H1 (cell line): ENCODE results near the gene MGAT5. TPM values are rescaled to one million over a fixed set of nuclear protein-coding genes. Genes with fewer than 3 reads are reported as not detected.

Experiments
- CTCF ChIA-PET: fragments of 300-600 bp; sonication (Branson Sonifier 250); formaldehyde crosslinking; loops from one replicate; lab custom pipeline; 2021; ENCODE audit not compliant: partially characterized antibody; lab: Charles Lee
- POLR2A ChIA-PET: fragments of 300-600 bp; sonication (Branson Sonifier 250); formaldehyde crosslinking; loops from one replicate; lab custom pipeline; 2021; ENCODE audit warnings: inconsistent platforms; ENCODE audit not compliant: partially characterized antibody; lab: Charles Lee
- DNase-seq, 2 experiments: peaks; one replicate each; pipeline versions ENCODE4 v3.0.0 to v3.0.0-alpha.2; 2010 to 2022; ENCODE audit warnings: low spot score in 2 of 2, low read depth in 1 of 2, mixed read lengths in 1 of 2
- FAIRE-seq: peaks from 2 replicates; lab custom pipeline; 2011; peaks lifted over from hg19 to GRCh38; lab: Jason Lieb, UNC
- H2AFZ ChIP-seq: 2 replicates; pipeline ENCODE4 v1.8.1; 2012; ENCODE audit warnings: low read length, inconsistent platforms
- H2AK5ac ChIP-seq: 2 replicates; pipeline ENCODE4 v1.6.1; 2013; ENCODE audit warnings: low read depth, low read length
- H2BK120ac ChIP-seq: replicated peaks from 2 replicates; pipeline ENCODE3; 2013; ENCODE audit warnings: low read depth, low read length, inconsistent platforms
- H2BK12ac ChIP-seq: 2 replicates; pipeline ENCODE4 v1.6.1; 2013; ENCODE audit warnings: low read depth, low read length
- H2BK15ac ChIP-seq: 2 replicates; pipeline ENCODE4 v1.6.1; 2013; ENCODE audit warnings: low read length
- H2BK20ac ChIP-seq: 2 replicates; pipeline ENCODE4 v1.6.1; 2013; ENCODE audit warnings: low read length
- H2BK5ac ChIP-seq: 2 replicates; pipeline ENCODE4 v1.6.1; 2013; ENCODE audit warnings: low read depth, low read length
- H3K14ac ChIP-seq: 2 replicates; pipeline ENCODE4 v1.6.1; 2013; ENCODE audit warnings: inconsistent platforms; ENCODE audit not compliant: insufficient read length
- H3K18ac ChIP-seq: 2 replicates; pipeline ENCODE4 v1.6.1; 2013; ENCODE audit warnings: low read length; ENCODE audit errors: extremely low read depth
- H3K23ac ChIP-seq: 2 replicates; pipeline ENCODE4 v1.6.1; 2013; ENCODE audit warnings: inconsistent platforms; ENCODE audit not compliant: insufficient read length
- H3K23me2 ChIP-seq: 2 replicates; pipeline ENCODE4 v1.6.1; 2013; ENCODE audit warnings: low read depth, low read length
- H3K27ac ChIP-seq: 2 replicates; pipeline ENCODE4 v1.6.1; 2011; ENCODE audit warnings: low read depth, low read length, inconsistent platforms
- H3K27me3 ChIP-seq, 4 experiments: replicated peaks in 1 of 4; 1 replicate in 1 of 4; 2 replicates in 3 of 4; pipeline versions ENCODE4 v1.6.1 to v1.8.1; 2011 to 2013; ENCODE audit warnings: low read length in 3 of 4, mild to moderate bottlenecking in 3 of 4, inconsistent platforms in 2 of 4, mixed read lengths in 2 of 4, moderate library complexity in 1 of 4; ENCODE audit not compliant: control insufficient read depth in 3 of 4, insufficient read depth in 3 of 4; ENCODE audit errors: extremely low read depth in 1 of 4
- H3K36me3 ChIP-seq, 4 experiments: 2 replicates each; pipeline versions ENCODE4 v1.6.1 to v1.8.1; 2011 to 2013; ENCODE audit warnings: mild to moderate bottlenecking in 4 of 4, low read length in 3 of 4, moderate library complexity in 2 of 4, control low read depth in 1 of 4, inconsistent platforms in 1 of 4; ENCODE audit not compliant: insufficient read depth in 4 of 4, control insufficient read depth in 2 of 4
- H3K4ac ChIP-seq: replicated peaks from 2 replicates; pipeline ENCODE3; 2013; ENCODE audit warnings: low read length, low read depth, mixed read lengths, inconsistent platforms; ENCODE audit not compliant: insufficient read length
- H3K4me1 ChIP-seq, 4 experiments: replicated peaks in 1 of 4; 1 replicate in 1 of 4; 2 replicates in 3 of 4; pipeline versions ENCODE4 v1.6.1 to v1.8.1; 2011 to 2013; ENCODE audit warnings: low read length in 3 of 4, inconsistent platforms in 2 of 4, mixed read lengths in 1 of 4; ENCODE audit not compliant: insufficient read depth in 4 of 4, control insufficient read depth in 3 of 4
- H3K4me2 ChIP-seq, 2 experiments: 2 replicates each; pipeline versions ENCODE4 v1.6.1 to v1.8.1; 2011 to 2013; ENCODE audit warnings: low read depth in 2 of 2, low read length in 2 of 2, control low read depth in 1 of 2, inconsistent platforms in 1 of 2, mild to moderate bottlenecking in 1 of 2; ENCODE audit not compliant: insufficient read depth in 1 of 2
- H3K4me3 ChIP-seq, 4 experiments: fragments of 200-600, 300-600 bp in 1 of 4; sonication (generic), shearing (Covaris generic), sonication (Bioruptor Twin) in 1 of 4; 2 replicates each; pipeline versions ENCODE4 v1.5.1 to v1.8.1; 2011 to 2016; ENCODE audit warnings: low read length in 4 of 4, low read depth in 3 of 4, control low read depth in 2 of 4, inconsistent platforms in 2 of 4, mild to moderate bottlenecking in 2 of 4, mixed read lengths in 1 of 4, moderate library complexity in 1 of 4; ENCODE audit not compliant: insufficient read depth in 2 of 4; ENCODE audit errors: extremely low read depth in 1 of 4
- H3K56ac ChIP-seq: replicated peaks from 2 replicates; pipeline ENCODE3; 2013; ENCODE audit warnings: low read depth, mild to moderate bottlenecking, mixed read lengths, low read length, inconsistent platforms; ENCODE audit not compliant: insufficient read length
- H3K79me1 ChIP-seq: 2 replicates; pipeline ENCODE4 v1.6.1; 2013; ENCODE audit warnings: low read depth, low read length, control low read depth
- H3K79me2 ChIP-seq, 2 experiments: 2 replicates each; pipeline versions ENCODE4 v1.6.1 to v1.8.1; 2012 to 2013; ENCODE audit warnings: low read length in 2 of 2, mild to moderate bottlenecking in 2 of 2, inconsistent platforms in 1 of 2; ENCODE audit not compliant: insufficient read depth in 2 of 2, control insufficient read depth in 1 of 2
- H3K9ac ChIP-seq, 4 experiments: replicated peaks in 1 of 4; 1 replicate in 1 of 4; 2 replicates in 3 of 4; pipeline versions ENCODE4 v1.6.1 to v1.8.1; 2011 to 2013; ENCODE audit warnings: low read depth in 3 of 4, low read length in 3 of 4, control low read depth in 2 of 4, mild to moderate bottlenecking in 2 of 4, moderate library complexity in 2 of 4, inconsistent platforms in 1 of 4; ENCODE audit errors: extremely low read depth in 1 of 4
- H3K9me3 ChIP-seq, 2 experiments: 2 replicates each; pipeline versions ENCODE4 v1.6.1 to v1.8.1; 2012 to 2013; ENCODE audit warnings: mild to moderate bottlenecking in 2 of 2, moderate library complexity in 2 of 2, control low read depth in 1 of 2, inconsistent platforms in 1 of 2, low read depth in 1 of 2, low read length in 1 of 2, mixed read lengths in 1 of 2; ENCODE audit not compliant: insufficient read depth in 2 of 2
- H4K20me1 ChIP-seq, 2 experiments: replicated peaks in 1 of 2; 2 replicates each; pipeline versions ENCODE3 to v1.8.1; 2011 to 2013; ENCODE audit warnings: inconsistent platforms in 2 of 2, low read length in 2 of 2, mild to moderate bottlenecking in 1 of 2; ENCODE audit not compliant: insufficient read depth in 2 of 2, control insufficient read depth in 1 of 2
- H4K5ac ChIP-seq: 2 replicates; pipeline ENCODE4 v1.6.1; 2013; ENCODE audit warnings: low read length, low read depth, mixed read lengths, inconsistent platforms; ENCODE audit not compliant: insufficient read length
- H4K8ac ChIP-seq: 2 replicates; pipeline ENCODE4 v1.8.0; 2013; ENCODE audit warnings: mild to moderate bottlenecking, moderate library complexity, low read length, inconsistent platforms; ENCODE audit not compliant: insufficient read depth; ENCODE audit errors: extremely low read depth
- H4K91ac ChIP-seq: replicated peaks from 2 replicates; pipeline ENCODE3; 2013; ENCODE audit warnings: low read length, mixed read lengths, inconsistent platforms; ENCODE audit not compliant: insufficient read length
- CBX5 ChIP-seq: fragments of 300-800, 300-1000 bp; sonication (generic); IDR thresholded peaks from 2 replicates; pipeline ENCODE4 v1.7.1; 2016; ENCODE audit warnings: antibody characterized with exemption, low read length, low read depth
- CREB1 ChIP-seq: IDR thresholded peaks from 2 replicates; pipeline ENCODE4 v1.6.1; 2012; ENCODE audit warnings: inconsistent platforms
- CTBP2 ChIP-seq: IDR thresholded peaks from 2 replicates; pipeline ENCODE4 v1.7.0; 2011; ENCODE audit warnings: borderline replicate concordance, mild to moderate bottlenecking, moderate library complexity, mixed read lengths, low read length; ENCODE audit not compliant: insufficient read depth, insufficient read length
- EP300 ChIP-seq, 2 experiments: IDR thresholded peaks; 1 replicate in 1 of 2; 2 replicates in 1 of 2; pipeline ENCODE4 v1.6.1; 2011 to 2012; ENCODE audit warnings: low read depth in 2 of 2, low read length in 2 of 2, mild to moderate bottlenecking in 2 of 2, borderline replicate concordance in 1 of 2, inconsistent platforms in 1 of 2, moderate library complexity in 1 of 2
- JUND ChIP-seq: IDR thresholded peaks from 2 replicates; pipeline ENCODE4 v1.6.1; 2011; ENCODE audit warnings: mild to moderate bottlenecking, improper control_type of control experiment, low read length
- POU5F1 ChIP-seq: IDR thresholded peaks from 2 replicates; pipeline ENCODE4 v1.6.1; 2011; ENCODE audit warnings: low read depth, mild to moderate bottlenecking, low read length, moderate library complexity
- RBBP5 ChIP-seq: IDR thresholded peaks from 2 replicates; pipeline ENCODE4 v1.7.1; 2012; ENCODE audit warnings: low read depth, mild to moderate bottlenecking, inconsistent platforms, low read length, moderate library complexity, borderline replicate concordance
- RFX5 ChIP-seq: IDR thresholded peaks from 2 replicates; pipeline ENCODE4 v1.6.1; 2011; ENCODE audit warnings: low read depth, low read length, improper control_type of control experiment, borderline replicate concordance
- SAP30 ChIP-seq: fragments of 300-600 bp; sonication (generic); IDR thresholded peaks from 2 replicates; pipeline ENCODE4 v1.7.1; 2012; ENCODE audit warnings: low read length, moderate library complexity, mild to moderate bottlenecking, inconsistent platforms; ENCODE audit not compliant: insufficient read depth, insufficient replicate concordance
- TBP ChIP-seq: IDR thresholded peaks from 2 replicates; pipeline ENCODE4 v1.6.1; 2011; ENCODE audit warnings: low read depth, low read length, improper control_type of control experiment
- WGBS, 2 experiments: shearing (Covaris generic) in 1 of 2; methylation state at CpG; one replicate each; pipeline versions ENCODE4 v1.1.6 to v1.1.7; 2013 to 2015; ENCODE audit warnings: low lambda C conversion rate in 2 of 2, mixed read lengths in 2 of 2, inconsistent platforms in 1 of 2, low coverage in 1 of 2, missing lambda C conversion rate in 1 of 2; ENCODE audit not compliant: insufficient replicate concordance in 2 of 2, insufficient coverage in 1 of 2, insufficient read length in 1 of 2; ENCODE audit errors: extremely low coverage in 1 of 2, missing lambda C conversion rate in 1 of 2; 5-methylcytosine and 5-hydroxymethylcytosine counted together
- polyA plus RNA-seq, 7 experiments: library from polyadenylated mRNA; depleted of rRNA in 3 of 7; stranded (reverse) in 5 of 7; unstranded in 2 of 7; fragments of >200 nt in 5 of 7; fragments of 200-250 nt in 2 of 7; gene quantifications; 1 replicate in 5 of 7; 2 replicates in 1 of 7; 4 replicates in 1 of 7; pipeline versions ENCODE4 v1.2.1 to v1.2.3, GENCODE V29; 2011 to 2013; ENCODE audit warnings: missing spikeins in 2 of 7, mixed read lengths in 2 of 7
- total RNA-seq: library from RNA; stranded (reverse); fragmentation: NEBNext Ultra II Directional; extraction: Animal tissue kit (Norgen Biotek cat#: 25700); gene quantifications from 2 replicates; pipeline ENCODE4 v1.2.1, GENCODE V29; 2021

The MGAT5 gene
- total and polyA plus RNA-seq, 2 of the 8 experiments (the other 6 are each of a cell fraction or from before 2014, with no cell fraction given) = 11.2 to 49.2 TPM

DNA sequence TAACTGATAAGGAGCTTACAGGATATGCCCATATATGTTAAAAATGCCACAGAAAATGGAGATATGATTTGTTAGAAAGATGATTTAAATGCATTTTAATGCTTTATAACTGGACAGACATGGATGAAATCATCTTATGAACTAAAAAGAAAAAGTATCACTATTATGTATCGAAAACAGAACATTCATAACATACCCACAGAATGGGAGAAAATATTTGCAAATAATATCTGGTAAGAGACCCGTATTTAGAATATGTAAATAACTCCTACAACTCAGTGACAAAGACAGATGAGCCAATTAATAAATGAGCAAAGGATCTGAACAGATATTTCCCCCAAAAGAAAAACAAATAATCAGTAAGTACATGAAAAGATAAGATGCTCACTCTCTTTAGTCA is 24.3 kb upstream of the MGAT5 start:
- no peak overlapping the region for H3K18ac ChIP-seq
- H3K4ac ChIP-seq = no peak overlapping the region
- H3K79me2 ChIP-seq = peaks cover 3 to 74% of the 10 kb centered on the region in 2 experiments; a peak in 3 of 4 replicates
- H2BK15ac ChIP-seq = no peak overlapping the region
- CTCF ChIA-PET = interaction anchor here (1.3 to 5.0 kb wide), 12 partner anchors 9 to 221 kb away, joined by 3 to 43 read pairs (median 5); no protein-coding TSS in a partner anchor
- H2AFZ ChIP-seq = no peak overlapping the region
- no peak overlapping the region for H4K91ac ChIP-seq
- H3K14ac ChIP-seq = no peak overlapping the region
- DNase-seq = no peak
- no peaks in the 10 kb centered on the region; a peak in 1 of 7 replicates for H3K27me3 ChIP-seq
- peaks cover 5% of the 10 kb centered on the region; the same call in 1 of the 2 replicates for H3K79me1 ChIP-seq
- no peak overlapping the region for H2BK120ac ChIP-seq
- peaks cover 0 to 2% of the 10 kb centered on the region in 2 experiments for H4K20me1 ChIP-seq
- peaks cover 0 to 4% (median 0%) of the 10 kb centered on the region in 4 experiments; a peak in 2 of 8 replicates for H3K36me3 ChIP-seq
- no peak overlapping the region for H3K4me2 ChIP-seq
- H3K56ac ChIP-seq = no peak overlapping the region
- no peaks in the 10 kb centered on the region; the same call in 1 of the 2 replicates for H3K23me2 ChIP-seq
- no peak overlapping the region for H2BK5ac ChIP-seq
- no peak overlapping the region for H4K5ac ChIP-seq
- H3K4me3 ChIP-seq = no peak overlapping the region
- no peak overlapping the region for H2BK12ac ChIP-seq
- 91% methylated on average over 2 of the region's 2 CpGs; no CpG with 5 or more reads in 1 of the 2 experiments for WGBS, 2 experiments
- H3K9ac ChIP-seq = no peak overlapping the region
- no peak overlapping the region for H3K27ac ChIP-seq
- H2BK20ac ChIP-seq = no peak overlapping the region
- H2AK5ac ChIP-seq = no peak overlapping the region
- TF ChIP-seq TBP (no peak), SAP30 (no peak), POU5F1 (no peak), CREB1 (no peak), CBX5 (no peak), RBBP5 (no peak), JUND (no peak), RFX5 (no peak), EP300 (IDR thresholded peaks at IDR 0.05; ENCODE audit: borderline replicate concordance in 1 of 2, low read depth in 2 of 2, low read length in 2 of 2) (no peak), CTBP2 (no peak)
- H3K9me3 ChIP-seq = peaks cover 20 to 22% of the 10 kb centered on the region in 2 experiments; a peak in 3 of 4 replicates
- H4K8ac ChIP-seq = no peak overlapping the region
- peaks cover 0 to 5% (median 2%) of the 10 kb centered on the region in 4 experiments; a peak in 3 of 7 replicates for H3K4me1 ChIP-seq
- no peak overlapping the region for H3K23ac ChIP-seq
- FAIRE-seq = no peak
- POLR2A ChIA-PET = interaction anchor here (1.2 kb wide), 1 partner anchor 9 kb away, joined by 3 read pairs; no protein-coding TSS in a partner anchor
